GM12872 (cell line): ENCODE results near the gene SIT1.

ENCODE experiments used
- TF ChIP-seq, protein P1 (sequence below): IDR thresholded peaks from 3 replicates; pipeline ENCODE4 v1.5.1; 2011; ENCODE audit warnings: low read depth, mild to moderate bottlenecking, low read length, moderate library complexity; ENCODE audit not compliant: insufficient read depth

SIT1 gene

GRCh38 chr9:35643046-35643445 is 7.7 kb downstream of the SIT1 start:
- TF ChIP-seq, protein P1, sequence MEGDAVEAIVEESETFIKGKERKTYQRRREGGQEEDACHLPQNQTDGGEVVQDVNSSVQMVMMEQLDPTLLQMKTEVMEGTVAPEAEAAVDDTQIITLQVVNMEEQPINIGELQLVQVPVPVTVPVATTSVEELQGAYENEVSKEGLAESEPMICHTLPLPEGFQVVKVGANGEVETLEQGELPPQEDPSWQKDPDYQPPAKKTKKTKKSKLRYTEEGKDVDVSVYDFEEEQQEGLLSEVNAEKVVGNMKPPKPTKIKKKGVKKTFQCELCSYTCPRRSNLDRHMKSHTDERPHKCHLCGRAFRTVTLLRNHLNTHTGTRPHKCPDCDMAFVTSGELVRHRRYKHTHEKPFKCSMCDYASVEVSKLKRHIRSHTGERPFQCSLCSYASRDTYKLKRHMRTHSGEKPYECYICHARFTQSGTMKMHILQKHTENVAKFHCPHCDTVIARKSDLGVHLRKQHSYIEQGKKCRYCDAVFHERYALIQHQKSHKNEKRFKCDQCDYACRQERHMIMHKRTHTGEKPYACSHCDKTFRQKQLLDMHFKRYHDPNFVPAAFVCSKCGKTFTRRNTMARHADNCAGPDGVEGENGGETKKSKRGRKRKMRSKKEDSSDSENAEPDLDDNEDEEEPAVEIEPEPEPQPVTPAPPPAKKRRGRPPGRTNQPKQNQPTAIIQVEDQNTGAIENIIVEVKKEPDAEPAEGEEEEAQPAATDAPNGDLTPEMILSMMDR, result no peak

DNA sequence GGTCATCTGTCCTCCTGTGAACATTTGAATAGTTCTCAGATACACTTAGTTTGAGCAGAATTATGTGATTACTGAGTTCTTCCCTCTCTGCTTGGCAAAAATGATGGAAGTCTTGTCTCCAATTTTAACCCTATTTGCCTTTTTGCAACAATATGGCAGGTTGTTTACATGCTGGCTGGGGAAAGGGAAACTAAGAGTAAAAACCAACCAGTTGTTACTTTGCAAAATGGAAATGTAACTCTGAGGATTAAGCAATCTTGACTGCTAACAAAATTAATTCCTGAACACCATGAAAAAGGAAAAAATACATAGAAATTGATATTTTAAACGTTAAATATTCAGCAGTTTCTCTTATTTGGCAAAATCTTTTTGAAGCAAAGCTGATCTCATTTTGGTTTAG is 11.1 kb downstream of the SIT1 start:
- TF ChIP-seq, protein P1, result no peak

DNA sequence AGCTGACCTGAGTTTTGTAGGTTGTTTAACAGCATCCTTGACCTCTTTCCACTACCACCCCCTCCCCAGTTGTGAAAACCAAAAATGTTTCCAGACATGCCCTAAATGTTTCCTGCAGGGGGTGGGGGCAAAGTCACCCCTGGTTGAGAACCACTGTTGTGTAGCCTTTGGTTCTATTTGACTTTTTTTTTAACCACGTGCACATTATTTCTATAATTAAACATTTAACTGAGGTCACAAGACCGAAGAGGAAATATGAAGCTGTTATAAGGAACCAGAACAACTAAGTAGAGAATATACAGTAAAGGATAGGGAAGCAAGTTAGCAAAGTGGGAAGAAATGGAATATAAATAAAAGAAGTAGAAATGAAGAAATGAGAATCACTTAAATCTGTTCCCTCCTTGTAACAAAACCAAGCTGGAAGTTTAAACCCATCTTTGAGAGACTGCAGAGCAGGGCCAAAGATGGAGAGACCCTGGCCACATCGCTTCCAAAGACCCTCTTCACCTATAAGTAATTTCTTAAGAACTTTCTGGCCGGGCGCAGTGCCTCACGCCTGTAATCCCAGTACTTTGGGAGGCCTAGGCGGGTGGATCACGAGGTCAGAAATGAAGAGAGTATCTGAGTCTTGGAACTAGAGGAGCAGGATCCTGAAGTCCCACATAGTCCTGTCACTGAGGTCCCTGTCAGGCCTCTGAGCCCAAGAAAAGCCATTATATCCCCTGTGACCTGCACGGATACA is 14.4 kb downstream of the SIT1 start:
- TF ChIP-seq, protein P1, result no peak

DNA sequence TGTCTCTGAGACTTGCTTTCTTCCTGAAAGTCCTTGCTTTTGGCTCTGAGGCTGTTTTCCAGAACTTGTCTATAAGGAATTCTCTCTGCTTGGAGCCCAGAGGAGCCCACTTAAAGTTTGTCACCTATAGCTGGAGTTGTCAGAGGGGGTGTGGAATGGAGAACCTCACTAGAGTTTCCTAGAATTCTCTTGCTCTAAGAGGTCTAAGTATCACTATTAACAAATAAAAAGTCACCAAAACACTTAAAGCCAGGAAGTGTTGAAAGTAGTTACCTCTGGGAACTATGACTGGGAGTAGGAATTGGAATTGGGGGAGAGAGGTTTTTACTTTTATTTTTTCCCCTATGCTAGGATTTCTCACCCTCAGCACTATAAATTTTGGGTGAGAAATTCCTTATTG is 15.0 kb downstream of the SIT1 start:
- TF ChIP-seq, protein P1, result no peak

GRCh38 chr9:35629597-35629996 is 21.1 kb downstream of the SIT1 start:
- TF ChIP-seq, protein P1, result no peak

DNA sequence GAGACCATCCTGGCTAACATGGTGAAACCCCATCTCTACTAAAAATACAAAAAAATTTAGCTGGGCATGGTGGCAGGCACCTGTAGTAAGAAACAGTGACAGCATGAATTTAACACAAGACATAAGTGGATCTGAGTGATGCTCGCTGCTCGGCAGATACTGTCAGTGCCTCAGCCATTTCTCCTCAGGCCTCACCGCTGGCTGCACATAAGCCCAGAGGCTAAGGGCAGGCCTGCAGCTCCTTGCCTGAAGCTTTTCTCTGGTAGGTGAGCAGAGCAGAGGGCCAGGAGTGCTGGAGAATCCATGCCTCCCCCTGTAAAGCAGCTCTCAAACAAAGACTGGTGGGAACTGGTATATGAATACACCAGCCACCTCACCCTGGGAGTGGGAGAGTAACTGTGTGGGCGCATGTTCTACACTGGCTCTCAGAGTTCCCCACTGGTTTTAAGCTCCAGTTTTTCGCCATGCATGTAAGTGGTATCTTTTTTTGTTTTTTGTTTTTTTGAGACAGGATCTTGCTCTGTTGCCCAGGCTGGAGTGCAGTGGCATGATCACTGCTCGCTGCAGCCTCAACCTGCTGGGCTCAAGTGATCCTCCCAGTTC is 22.2 kb downstream of the SIT1 start:
- TF ChIP-seq, protein P1, result no peak

- TF ChIP-seq, protein P1, result no peak
Observed at GRCh38 chr9:35627575-35627974, 23.2 kb downstream of the SIT1 start.
